ENCODE measurements around the gene CYP2W1. TPM values are rescaled to one million over a fixed set of nuclear protein-coding genes. Genes with fewer than 3 reads are reported as not detected.

Gene CYP2W1
- total RNA-seq, 1 donor from 2014 or later = not detected

- Mint-ChIP-seq H3K36me3 (ENCODE audit: low read depth, unreplicated experiment) (peaks cover 9% of the 10 kb centered on the region), H3K4me1 (ENCODE audit: unreplicated experiment) (no peaks in the 10 kb centered on the region), H3K4me3 (ENCODE audit: unreplicated experiment) (no peak overlapping the region), H3K9me3 (ENCODE audit: unreplicated experiment) (no peaks in the 10 kb centered on the region), H3K27me3 (ENCODE audit: unreplicated experiment) (peaks cover 10% of the 10 kb centered on the region), H3K27ac (ENCODE audit: unreplicated experiment) (no peak overlapping the region)
- DNase-seq (ENCODE audit: low spot score) = no peak
- TF ChIP-seq, protein P1, sequence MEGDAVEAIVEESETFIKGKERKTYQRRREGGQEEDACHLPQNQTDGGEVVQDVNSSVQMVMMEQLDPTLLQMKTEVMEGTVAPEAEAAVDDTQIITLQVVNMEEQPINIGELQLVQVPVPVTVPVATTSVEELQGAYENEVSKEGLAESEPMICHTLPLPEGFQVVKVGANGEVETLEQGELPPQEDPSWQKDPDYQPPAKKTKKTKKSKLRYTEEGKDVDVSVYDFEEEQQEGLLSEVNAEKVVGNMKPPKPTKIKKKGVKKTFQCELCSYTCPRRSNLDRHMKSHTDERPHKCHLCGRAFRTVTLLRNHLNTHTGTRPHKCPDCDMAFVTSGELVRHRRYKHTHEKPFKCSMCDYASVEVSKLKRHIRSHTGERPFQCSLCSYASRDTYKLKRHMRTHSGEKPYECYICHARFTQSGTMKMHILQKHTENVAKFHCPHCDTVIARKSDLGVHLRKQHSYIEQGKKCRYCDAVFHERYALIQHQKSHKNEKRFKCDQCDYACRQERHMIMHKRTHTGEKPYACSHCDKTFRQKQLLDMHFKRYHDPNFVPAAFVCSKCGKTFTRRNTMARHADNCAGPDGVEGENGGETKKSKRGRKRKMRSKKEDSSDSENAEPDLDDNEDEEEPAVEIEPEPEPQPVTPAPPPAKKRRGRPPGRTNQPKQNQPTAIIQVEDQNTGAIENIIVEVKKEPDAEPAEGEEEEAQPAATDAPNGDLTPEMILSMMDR (IDR thresholded peaks at IDR 0.05; ENCODE audit: unreplicated experiment) = no peak
These were observed 21.3 kb downstream of the CYP2W1 start for GRCh38 chr7:1004018-1004852.

DNA sequence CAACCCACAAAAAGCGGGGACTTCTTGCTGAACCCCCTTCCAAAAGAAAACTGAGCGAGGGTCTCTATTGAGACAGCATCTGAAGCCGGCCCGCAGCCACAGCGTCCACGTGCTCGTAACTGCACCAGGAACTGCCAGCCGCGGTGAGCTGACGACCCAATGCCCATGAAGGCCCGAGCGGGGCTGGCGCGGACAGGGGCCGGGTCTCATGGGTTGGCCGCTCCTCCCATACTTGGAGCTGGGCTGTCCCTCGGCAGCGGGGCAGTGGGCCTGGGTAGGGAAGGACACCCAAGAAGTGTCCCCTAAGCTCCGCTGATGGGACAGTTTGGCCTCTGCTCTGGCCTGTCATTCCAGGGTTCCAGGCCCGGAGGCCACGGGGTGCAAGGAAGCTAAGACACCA is 22.3 kb downstream of the CYP2W1 start:
- H3K36me3 Mint-ChIP-seq (ENCODE audit: low read depth, unreplicated experiment) = peaks cover 9% of the 10 kb centered on the region
- DNase-seq (ENCODE audit: low spot score) = no peak
- no peaks in the 10 kb centered on the region for H3K9me3 Mint-ChIP-seq (ENCODE audit: unreplicated experiment)
- H3K27me3 Mint-ChIP-seq (ENCODE audit: unreplicated experiment) = peaks cover 10% of the 10 kb centered on the region
- TF ChIP-seq, protein P1 (IDR thresholded peaks at IDR 0.05; ENCODE audit: unreplicated experiment) = no peak
- no peak overlapping the region for H3K27ac Mint-ChIP-seq (ENCODE audit: unreplicated experiment)
- H3K4me3 Mint-ChIP-seq (ENCODE audit: unreplicated experiment) = no peak overlapping the region
- no peaks in the 10 kb centered on the region for H3K4me1 Mint-ChIP-seq (ENCODE audit: unreplicated experiment)

GRCh38 chr7:1007901-1008300 is 24.9 kb downstream of the CYP2W1 start:
- peaks cover 10% of the 10 kb centered on the region for H3K27me3 Mint-ChIP-seq (ENCODE audit: unreplicated experiment)
- peaks cover 3% of the 10 kb centered on the region for H3K4me1 Mint-ChIP-seq (ENCODE audit: unreplicated experiment)
- peaks cover 9% of the 10 kb centered on the region for H3K36me3 Mint-ChIP-seq (ENCODE audit: low read depth, unreplicated experiment)
- DNase-seq (ENCODE audit: low spot score) = no peak
- H3K9me3 Mint-ChIP-seq (ENCODE audit: unreplicated experiment) = no peaks in the 10 kb centered on the region
- no peak overlapping the region for H3K4me3 Mint-ChIP-seq (ENCODE audit: unreplicated experiment)
- TF ChIP-seq, protein P1 (IDR thresholded peaks at IDR 0.05; ENCODE audit: unreplicated experiment) = no peak
- no peak overlapping the region for H3K27ac Mint-ChIP-seq (ENCODE audit: unreplicated experiment)

DNA sequence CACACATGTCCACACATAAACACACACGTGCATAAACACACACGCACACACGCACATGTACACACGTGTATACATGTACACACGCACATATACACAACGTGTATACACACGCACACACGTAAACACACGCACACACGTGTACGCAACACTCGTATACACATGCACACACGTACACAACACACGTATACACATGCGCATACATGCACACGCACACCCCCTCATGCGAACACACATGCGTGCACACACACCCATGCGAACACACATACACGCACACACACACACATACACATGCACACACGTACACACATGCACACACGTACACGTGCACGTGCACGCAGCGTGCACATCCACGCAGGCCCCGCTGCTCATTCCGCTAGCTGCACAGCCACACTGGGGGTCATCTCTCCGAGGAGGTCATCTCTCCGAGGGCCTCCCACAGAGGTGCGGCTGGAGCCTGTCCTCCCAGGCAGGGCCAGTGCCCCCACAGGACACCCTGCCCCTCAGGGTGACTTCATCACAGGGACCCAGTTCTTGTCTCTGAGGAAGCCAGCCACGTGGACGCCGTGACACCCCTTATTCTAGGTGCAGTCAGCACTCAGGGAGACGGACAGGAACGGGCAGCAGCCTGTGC is 25.9 kb downstream of the CYP2W1 start:
- TF ChIP-seq, protein P1 (IDR thresholded peaks at IDR 0.05; ENCODE audit: unreplicated experiment) = no peak
- Mint-ChIP-seq H3K27ac (ENCODE audit: unreplicated experiment) (no peak overlapping the region), H3K4me3 (ENCODE audit: unreplicated experiment) (peak overlapping the region; percentile 31), H3K27me3 (ENCODE audit: unreplicated experiment) (peaks cover 10% of the 10 kb centered on the region), H3K9me3 (ENCODE audit: unreplicated experiment) (no peaks in the 10 kb centered on the region), H3K4me1 (ENCODE audit: unreplicated experiment) (peaks cover 3% of the 10 kb centered on the region), H3K36me3 (ENCODE audit: low read depth, unreplicated experiment) (peaks cover 9% of the 10 kb centered on the region)
- DNase-seq (ENCODE audit: low spot score) = no peak

- H3K4me1 Mint-ChIP-seq (ENCODE audit: unreplicated experiment) = peaks cover 6% of the 10 kb centered on the region
- peaks cover 9% of the 10 kb centered on the region for H3K36me3 Mint-ChIP-seq (ENCODE audit: low read depth, unreplicated experiment)
- no peaks in the 10 kb centered on the region for H3K9me3 Mint-ChIP-seq (ENCODE audit: unreplicated experiment)
These were observed 26.8 kb downstream of the CYP2W1 start for GRCh38 chr7:1009747-1010146.

More at GRCh38 chr7:1009747-1010146, 26.8 kb downstream of the CYP2W1 start:
- Mint-ChIP-seq H3K27me3 (ENCODE audit: unreplicated experiment) (peaks cover 9% of the 10 kb centered on the region), H3K27ac (ENCODE audit: unreplicated experiment) (no peak overlapping the region), H3K4me3 (ENCODE audit: unreplicated experiment) (no peak overlapping the region)
- DNase-seq (ENCODE audit: low spot score) = no peak
- TF ChIP-seq, protein P1 (IDR thresholded peaks at IDR 0.05; ENCODE audit: unreplicated experiment) = no peak

Measured in endothelial cell (in vitro differentiated cells).